ENCODE results near the gene ABTB1. TPM values are rescaled to one million over a fixed set of nuclear protein-coding genes. Genes with fewer than 3 reads are reported as not detected.
"Not testable (repeated sequence)": the region's sequence is repeated elsewhere in the genome, so short reads cannot be mapped to it uniquely, and the experiment has no call there.

ABTB1 gene
- total RNA-seq, 3 donors from 2014 or later (not counting 1 experiment from before 2014, with no cell fraction given) = 98.8 to 127 (median 107) TPM

GRCh38 chr3:127702151-127702578 is 29.4 kb downstream of the ABTB1 start:
- no peaks in the 10 kb centered on the region for H3K27me3 Mint-ChIP-seq (ENCODE audit: low read depth in 2 of 2)
- Histone ChIP-seq H3K27me3 (ENCODE audit: control insufficient read depth, insufficient read depth, low read length) (no peaks in the 10 kb centered on the region), H3K4me3 (ENCODE audit: low read length) (no peak overlapping the region), H3K4me1 (ENCODE audit: control insufficient read depth, insufficient read depth, low read length) (peaks cover 6% of the 10 kb centered on the region), H3K9me3 (ENCODE audit: control insufficient read depth, insufficient read depth, low read length) (no peaks in the 10 kb centered on the region), H3K27ac (ENCODE audit: low read length) (no peak overlapping the region), H3K36me3 (ENCODE audit: control insufficient read depth, insufficient read depth, low read length) (no peaks in the 10 kb centered on the region)
- DNase-seq = no peak
- TF ChIP-seq, protein P1, sequence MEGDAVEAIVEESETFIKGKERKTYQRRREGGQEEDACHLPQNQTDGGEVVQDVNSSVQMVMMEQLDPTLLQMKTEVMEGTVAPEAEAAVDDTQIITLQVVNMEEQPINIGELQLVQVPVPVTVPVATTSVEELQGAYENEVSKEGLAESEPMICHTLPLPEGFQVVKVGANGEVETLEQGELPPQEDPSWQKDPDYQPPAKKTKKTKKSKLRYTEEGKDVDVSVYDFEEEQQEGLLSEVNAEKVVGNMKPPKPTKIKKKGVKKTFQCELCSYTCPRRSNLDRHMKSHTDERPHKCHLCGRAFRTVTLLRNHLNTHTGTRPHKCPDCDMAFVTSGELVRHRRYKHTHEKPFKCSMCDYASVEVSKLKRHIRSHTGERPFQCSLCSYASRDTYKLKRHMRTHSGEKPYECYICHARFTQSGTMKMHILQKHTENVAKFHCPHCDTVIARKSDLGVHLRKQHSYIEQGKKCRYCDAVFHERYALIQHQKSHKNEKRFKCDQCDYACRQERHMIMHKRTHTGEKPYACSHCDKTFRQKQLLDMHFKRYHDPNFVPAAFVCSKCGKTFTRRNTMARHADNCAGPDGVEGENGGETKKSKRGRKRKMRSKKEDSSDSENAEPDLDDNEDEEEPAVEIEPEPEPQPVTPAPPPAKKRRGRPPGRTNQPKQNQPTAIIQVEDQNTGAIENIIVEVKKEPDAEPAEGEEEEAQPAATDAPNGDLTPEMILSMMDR (IDR thresholded peaks at IDR 0.05) = no peak
- H3K4me1 Mint-ChIP-seq = peaks cover 0 to 5% of the 10 kb centered on the region in 2 donors
- H3K27ac Mint-ChIP-seq = no peak overlapping the region
- H3K9me3 Mint-ChIP-seq = peaks cover 0 to 2% of the 10 kb centered on the region in 2 donors
- ATAC-seq = no peak
- WGBS (ENCODE audit: insufficient coverage) = 69% methylated on average over 4 of the region's 4 CpGs
- H3K4me3 Mint-ChIP-seq = no peak overlapping the region
- no peaks in the 10 kb centered on the region for H3K36me3 Mint-ChIP-seq
- intact Hi-C loops (cut with micrococcal nuclease) = no loop called here

DNA sequence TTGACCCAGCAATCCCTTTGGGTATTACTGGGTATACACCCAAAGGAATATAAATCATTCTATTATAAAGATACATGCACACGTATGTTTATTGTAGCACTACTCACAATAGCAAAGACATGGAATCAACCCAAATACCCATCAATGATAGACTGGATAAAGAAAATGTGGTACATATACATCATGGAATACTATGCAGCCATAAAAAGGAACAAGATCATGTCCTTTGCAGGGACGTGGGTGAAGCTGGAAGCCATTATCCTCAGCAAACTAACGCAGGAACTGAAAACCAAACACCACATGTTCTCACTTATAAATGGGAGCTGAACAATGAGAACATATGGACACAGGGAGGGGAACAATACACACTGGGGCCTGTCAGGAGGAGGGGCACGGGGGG is 32.1 kb downstream of the ABTB1 start:
- H3K4me1 Mint-ChIP-seq; H3K9me3 ChIP-seq (ENCODE audit: control insufficient read depth, insufficient read depth, low read length); DNase-seq; H3K36me3 Mint-ChIP-seq; H3K4me1 ChIP-seq (ENCODE audit: control insufficient read depth, insufficient read depth, low read length); H3K27me3 ChIP-seq (ENCODE audit: control insufficient read depth, insufficient read depth, low read length); ATAC-seq; H3K9me3 Mint-ChIP-seq; H3K4me3 ChIP-seq (ENCODE audit: low read length); intact Hi-C loops (cut with micrococcal nuclease); H3K4me3 Mint-ChIP-seq; H3K27ac Mint-ChIP-seq; H3K27me3 Mint-ChIP-seq (ENCODE audit: low read depth in 2 of 2); H3K27ac ChIP-seq (ENCODE audit: low read length); H3K36me3 ChIP-seq (ENCODE audit: control insufficient read depth, insufficient read depth, low read length): not testable (repeated sequence)
- 100% methylated on average over 2 of the region's 4 CpGs for WGBS (ENCODE audit: insufficient coverage)

- peaks cover 0 to 2% of the 10 kb centered on the region in 2 donors for H3K9me3 Mint-ChIP-seq
- no peaks in the 10 kb centered on the region for H3K27me3 Mint-ChIP-seq (ENCODE audit: low read depth in 2 of 2)
- no peaks in the 10 kb centered on the region for H3K4me1 Mint-ChIP-seq
- H3K4me3 Mint-ChIP-seq = no peak overlapping the region
- Histone ChIP-seq H3K4me1 (ENCODE audit: control insufficient read depth, insufficient read depth, low read length) (no peaks in the 10 kb centered on the region), H3K27me3 (ENCODE audit: control insufficient read depth, insufficient read depth, low read length) (no peaks in the 10 kb centered on the region), H3K27ac (ENCODE audit: low read length) (no peak overlapping the region), H3K4me3 (ENCODE audit: low read length) (no peak overlapping the region), H3K36me3 (ENCODE audit: control insufficient read depth, insufficient read depth, low read length) (no peaks in the 10 kb centered on the region), H3K9me3 (ENCODE audit: control insufficient read depth, insufficient read depth, low read length) (no peaks in the 10 kb centered on the region)
- DNase-seq (no peak), ATAC-seq (no peak)
- 96% methylated on average over 7 of the region's 7 CpGs for WGBS (ENCODE audit: insufficient coverage)
- no peak overlapping the region for H3K27ac Mint-ChIP-seq
- H3K36me3 Mint-ChIP-seq = no peaks in the 10 kb centered on the region
- TF ChIP-seq, protein P1 (IDR thresholded peaks at IDR 0.05) = no peak
- intact Hi-C loops (cut with micrococcal nuclease) = no loop called here
These were observed 33.6 kb downstream of the ABTB1 start for GRCh38 chr3:127706312-127706711.

- Mint-ChIP-seq H3K4me3 (no peak overlapping the region), H3K4me1 (no peaks in the 10 kb centered on the region), H3K27ac (no peak overlapping the region), H3K36me3 (no peaks in the 10 kb centered on the region), H3K27me3 (ENCODE audit: low read depth in 2 of 2) (no peaks in the 10 kb centered on the region), H3K9me3 (peaks cover 0 to 2% of the 10 kb centered on the region in 2 donors)
- H3K9me3 ChIP-seq (ENCODE audit: control insufficient read depth, insufficient read depth, low read length) = no peaks in the 10 kb centered on the region
- ATAC-seq = no peak
- WGBS (ENCODE audit: insufficient coverage) = 89% methylated on average over 14 of the region's 16 CpGs
- no peak for DNase-seq
- intact Hi-C loops (cut with micrococcal nuclease) = no loop called here
- TF ChIP-seq, protein P1 (IDR thresholded peaks at IDR 0.05) = no peak
- H3K4me1 ChIP-seq (ENCODE audit: control insufficient read depth, insufficient read depth, low read length) = no peaks in the 10 kb centered on the region
- no peaks in the 10 kb centered on the region for H3K27me3 ChIP-seq (ENCODE audit: control insufficient read depth, insufficient read depth, low read length)
- H3K27ac ChIP-seq (ENCODE audit: low read length) = no peak overlapping the region
- no peak overlapping the region for H3K4me3 ChIP-seq (ENCODE audit: low read length)
- H3K36me3 ChIP-seq (ENCODE audit: control insufficient read depth, insufficient read depth, low read length) = no peaks in the 10 kb centered on the region
These were observed 34.1 kb downstream of the ABTB1 start for GRCh38 chr3:127706785-127707351.
